ENCODE results near the gene METTL27.
"Not testable (repeated sequence)": the region's sequence is repeated elsewhere in the genome, so short reads cannot be mapped to it uniquely, and the experiment has no call there.

METTL27 gene

GRCh38 chr7:73842067-73842976 is at the start of gene METTL27:
TSS of gene METTL27 (minus strand) at chr7:73842516. CDS start at chr7:73842140, 376 bp downstream.
- DNase-seq: peak; percentile 92

DNA sequence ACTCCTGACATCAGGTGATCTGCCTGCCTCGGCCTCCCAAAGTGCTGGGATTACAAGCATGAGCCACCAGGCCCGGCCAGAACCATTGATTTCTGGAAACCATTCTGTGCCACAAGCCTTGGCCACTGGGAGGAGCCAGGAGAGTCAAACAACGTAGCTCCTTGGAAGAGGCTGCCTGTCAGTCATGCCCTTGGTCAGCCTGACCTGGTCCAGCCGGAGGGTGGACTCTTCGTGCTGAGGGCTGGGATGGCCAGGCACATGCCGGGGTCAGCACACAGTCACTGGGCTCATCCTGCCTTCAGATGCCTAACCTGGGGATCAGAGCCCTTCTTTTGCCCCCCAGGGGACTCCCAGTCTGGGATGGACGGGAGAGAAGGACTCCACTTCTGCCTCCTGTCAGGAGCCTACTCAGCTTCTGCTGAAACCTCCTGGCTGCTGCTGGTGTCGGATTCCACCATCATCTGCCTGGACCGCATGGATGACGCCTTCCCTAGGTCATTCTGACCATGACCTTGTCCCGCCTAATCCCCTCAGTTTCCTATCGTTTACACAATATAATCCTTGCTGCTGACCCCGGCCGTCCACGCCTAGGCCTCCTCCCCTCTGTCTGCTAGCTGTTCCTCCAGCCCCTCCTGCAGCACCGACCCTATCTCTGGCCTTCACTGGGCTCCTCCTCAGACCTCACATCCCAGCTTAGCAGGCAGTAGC is 49.0 kb upstream of the METTL27 start:
- no peak for DNase-seq

- no peak for DNase-seq
Measured at GRCh38 chr7:73890555-73891147, 48.3 kb upstream of the METTL27 start.

GRCh38 chr7:73888959-73889358 is 46.6 kb upstream of the METTL27 start:
- no peak for DNase-seq

DNA sequence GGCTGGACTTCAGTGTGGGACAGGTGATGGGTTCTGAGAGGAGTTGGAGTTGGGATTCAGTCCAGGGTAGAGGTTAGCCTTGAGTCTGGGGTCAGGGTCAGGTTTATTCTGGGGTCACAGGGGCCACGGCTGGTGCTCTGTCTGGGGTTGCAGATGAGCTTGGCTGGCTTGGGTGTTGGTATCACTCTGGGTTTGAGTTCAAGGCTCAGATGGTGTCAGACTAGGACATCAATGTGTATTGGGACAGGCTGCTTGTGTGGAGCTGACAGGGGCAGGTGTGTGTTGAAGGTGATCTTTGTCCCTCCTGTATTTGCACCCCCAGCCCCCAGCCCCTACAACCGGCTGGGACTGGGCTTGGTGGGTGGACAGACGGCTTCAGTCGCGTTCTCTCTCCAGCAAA is 45.4 kb upstream of the METTL27 start:
- DNase-seq: no peak

DNA sequence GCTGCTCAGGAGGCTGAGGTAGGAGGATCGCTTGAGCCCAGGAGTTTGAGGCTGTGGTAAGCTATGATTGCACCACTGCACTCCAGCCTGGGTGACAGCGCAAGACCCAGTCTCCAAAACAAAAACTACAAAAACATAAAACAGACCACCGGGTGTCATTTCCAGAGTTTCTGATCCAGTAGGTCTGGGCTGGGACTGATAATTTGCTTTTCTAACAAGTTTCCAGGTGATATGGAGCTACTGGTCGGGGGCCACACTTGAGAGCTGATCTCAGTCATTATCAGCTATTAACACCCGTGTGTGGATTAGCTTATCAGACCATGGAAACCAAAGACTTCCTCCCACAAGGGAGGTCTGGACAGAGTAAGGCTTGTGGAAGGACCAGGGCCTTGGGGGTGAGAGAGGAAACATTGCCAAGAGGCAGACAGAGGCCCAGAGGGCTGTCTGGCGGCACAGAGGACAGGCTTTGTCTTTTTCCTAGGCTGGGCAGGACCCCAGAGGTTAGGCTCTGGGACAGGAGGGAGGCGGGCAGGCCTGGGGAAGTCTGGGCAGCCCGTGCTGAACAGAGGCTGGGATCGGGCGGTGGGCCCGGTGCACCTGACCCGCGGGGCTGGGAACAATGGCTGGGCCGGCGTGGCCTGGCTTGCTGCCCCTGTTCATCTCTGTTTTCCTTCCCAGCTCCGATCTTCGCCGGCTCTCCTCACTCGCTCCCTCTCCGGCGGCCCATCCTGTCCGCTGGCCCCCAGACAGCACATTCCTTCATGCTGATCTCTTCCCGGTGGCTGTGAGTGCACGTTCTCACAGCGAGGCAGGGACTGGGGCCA is 43.9 kb upstream of the METTL27 start:
- DNase-seq: no peak

- no peak for DNase-seq
Measured at GRCh38 chr7:73885433-73885974, 43.2 kb upstream of the METTL27 start.

DNA sequence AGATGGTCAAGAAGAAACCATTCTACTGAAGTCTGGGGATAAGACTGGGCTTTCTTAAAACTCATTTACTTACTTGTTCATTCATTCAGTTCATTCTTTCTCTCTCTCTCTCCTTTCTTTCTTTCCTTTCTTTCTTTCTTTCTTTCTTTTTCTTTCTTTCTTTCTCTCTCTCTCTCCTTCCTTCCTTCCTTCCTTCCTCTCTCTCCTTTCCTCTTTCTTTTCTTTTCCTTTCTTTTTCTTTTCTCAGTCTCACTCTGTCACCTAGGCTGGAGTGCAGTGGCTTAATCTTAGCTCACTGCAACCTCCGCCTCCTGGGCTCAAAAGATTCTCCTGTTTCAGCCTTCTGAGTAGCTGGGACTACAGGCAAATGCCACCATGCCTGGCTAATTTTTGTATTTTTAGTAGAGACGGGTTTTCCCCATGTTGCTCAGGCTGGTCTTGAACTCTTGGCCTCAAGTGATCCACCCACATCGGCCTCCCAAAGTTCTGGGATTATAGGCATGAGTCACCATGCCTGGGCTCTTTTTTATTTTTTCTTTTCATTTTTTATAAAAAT is 42.6 kb upstream of the METTL27 start:
- not testable (repeated sequence) for DNase-seq

DNA sequence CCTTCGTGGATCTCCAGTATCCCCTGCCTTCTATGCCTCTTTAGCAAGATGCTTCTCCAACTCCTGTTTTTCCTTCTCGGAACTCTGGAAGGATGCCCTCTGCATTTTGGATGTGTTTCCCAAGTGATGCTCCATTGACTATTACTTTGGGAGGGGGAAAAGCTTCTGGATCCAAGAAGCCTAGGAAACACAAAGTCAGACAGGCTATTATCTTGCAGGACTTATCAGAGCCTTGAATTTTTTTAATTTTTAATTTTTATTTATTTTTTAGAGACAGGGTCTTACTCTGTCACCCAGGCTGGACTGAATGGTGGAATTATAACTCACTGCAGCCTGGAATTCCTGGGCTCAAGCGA is 39.7 kb upstream of the METTL27 start:
- DNase-seq: no peak

- no peak for DNase-seq
Measured at GRCh38 chr7:73881352-73882046, 39.2 kb upstream of the METTL27 start.

- DNase-seq: no peak
Measured at GRCh38 chr7:73880755-73881328, 38.5 kb upstream of the METTL27 start.

GRCh38 chr7:73879977-73880681 is 37.8 kb upstream of the METTL27 start:
- no peak for DNase-seq

- no peak for DNase-seq
Measured at GRCh38 chr7:73876973-73877372, 34.7 kb upstream of the METTL27 start.

DNA sequence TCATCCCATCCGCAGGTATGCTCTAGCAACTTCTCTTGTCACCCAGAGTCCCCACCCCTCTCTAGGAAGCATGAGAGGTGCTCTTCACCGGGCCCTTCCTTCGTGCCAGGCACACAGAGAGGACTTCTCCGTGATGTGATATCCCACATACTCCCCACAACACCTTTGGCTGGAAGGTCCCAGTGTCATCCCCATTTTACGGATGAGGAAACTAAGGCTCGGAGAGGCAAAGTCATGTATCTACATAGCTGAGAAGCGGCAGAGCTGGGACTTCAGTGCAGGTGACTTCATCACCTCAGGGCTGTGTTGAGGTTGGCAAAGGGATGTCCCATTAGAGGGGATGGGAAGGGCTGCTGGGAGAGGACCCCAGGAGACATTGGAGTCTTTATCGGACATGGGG is 34.0 kb upstream of the METTL27 start:
- no peak for DNase-seq

DNA sequence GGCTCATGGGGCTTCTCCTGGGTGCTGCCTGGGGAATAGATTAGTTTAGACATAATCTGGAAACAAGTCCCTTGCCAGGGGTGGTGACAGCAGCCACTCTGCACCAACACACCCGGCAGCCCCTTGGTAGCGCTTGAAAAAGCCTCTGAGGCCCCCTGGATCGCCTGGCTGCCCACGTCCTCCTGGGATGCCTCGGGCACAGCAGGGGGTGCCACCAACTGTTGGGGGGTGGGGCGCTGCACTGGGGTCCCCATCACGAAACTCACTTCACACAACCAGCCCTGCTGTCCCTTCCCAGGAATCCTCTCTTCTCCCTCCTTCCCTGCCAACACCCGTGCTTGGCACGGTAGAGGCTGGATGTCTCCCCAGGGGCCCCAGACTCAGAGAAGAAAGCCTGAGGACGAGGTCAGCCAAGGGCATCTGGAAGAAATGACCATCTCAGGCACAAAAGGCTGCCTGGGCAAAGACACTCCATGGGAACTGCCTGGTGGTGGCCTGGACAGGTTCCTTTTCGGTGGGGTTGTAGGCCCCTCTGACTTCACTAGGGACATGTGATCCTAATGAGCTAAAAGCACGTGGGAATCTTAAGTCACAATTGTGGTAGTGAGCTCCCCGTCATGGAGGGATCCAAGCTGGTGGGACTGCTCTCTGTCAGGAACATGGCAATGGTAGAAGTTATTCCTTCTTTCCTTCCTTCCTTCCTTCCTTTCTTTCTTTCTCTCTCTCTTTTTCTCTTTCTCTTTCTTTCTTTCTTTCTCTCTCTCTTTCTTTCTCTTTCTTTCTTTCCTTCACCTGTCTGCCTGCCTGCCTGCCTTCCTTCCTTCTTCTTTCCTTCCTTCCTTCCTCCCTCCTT is 30.0 kb upstream of the METTL27 start:
- no peak for DNase-seq

DNA sequence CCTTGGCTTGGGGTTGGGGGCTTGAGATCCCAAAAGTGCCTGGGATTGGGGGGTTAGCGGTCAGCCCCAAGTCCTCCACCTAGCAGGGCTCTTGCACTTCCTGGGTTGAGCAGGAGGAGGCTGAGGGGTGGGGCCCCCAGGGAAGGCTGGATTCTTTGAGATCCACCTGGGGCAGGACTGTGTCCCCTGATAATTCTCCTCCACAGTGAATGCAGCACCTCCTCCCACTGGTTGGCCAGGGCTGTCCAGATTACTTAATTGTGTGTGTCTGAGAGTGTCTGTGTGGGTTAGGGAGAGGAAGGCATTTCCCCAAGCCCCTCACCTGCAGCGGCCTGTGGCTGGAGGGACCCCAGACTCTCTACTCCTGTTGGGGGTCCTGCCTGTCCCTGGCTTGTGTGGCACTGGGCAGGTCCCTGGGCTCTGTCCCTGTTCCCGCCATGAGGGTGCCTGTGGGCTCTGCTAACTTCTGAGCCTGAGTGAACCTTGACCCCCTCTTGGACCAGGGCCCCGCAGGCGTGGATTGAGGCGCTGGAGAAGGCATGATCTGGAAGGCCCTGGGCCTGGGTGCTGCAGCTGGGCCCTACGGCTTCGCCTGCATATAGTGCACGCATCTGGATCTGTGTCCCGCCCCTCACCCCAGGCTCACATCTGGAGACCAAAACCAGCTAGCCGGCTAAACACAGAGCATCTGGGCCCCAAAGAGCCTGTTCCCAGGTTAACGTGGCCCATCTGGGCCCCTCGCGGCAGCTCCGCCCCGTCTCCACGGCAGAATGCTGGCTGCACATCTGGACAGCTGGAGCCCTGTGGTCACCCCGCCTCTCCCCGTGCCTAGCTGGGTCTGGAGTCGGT is 29.1 kb upstream of the METTL27 start:
- DNase-seq: no peak

- no peak for DNase-seq
Measured at GRCh38 chr7:73870041-73870492, 27.8 kb upstream of the METTL27 start.

- no peak for DNase-seq
Measured at GRCh38 chr7:73869011-73869798, 26.9 kb upstream of the METTL27 start.

Measured in activated naive CD4-positive, alpha-beta T cell treated with anti-CD3 and anti-CD28 coated beads, Interleukin-2, amount 50 U/mL, for 16 hours (primary cell).